ENCODE measurements around the gene ELF4. TPM values are rescaled to one million over a fixed set of nuclear protein-coding genes. Genes with fewer than 3 reads are reported as not detected.

Gene ELF4
- total RNA-seq, 4 donors from 2014 or later, result 6.2 to 9.9 (median 9.4) TPM

DNA sequence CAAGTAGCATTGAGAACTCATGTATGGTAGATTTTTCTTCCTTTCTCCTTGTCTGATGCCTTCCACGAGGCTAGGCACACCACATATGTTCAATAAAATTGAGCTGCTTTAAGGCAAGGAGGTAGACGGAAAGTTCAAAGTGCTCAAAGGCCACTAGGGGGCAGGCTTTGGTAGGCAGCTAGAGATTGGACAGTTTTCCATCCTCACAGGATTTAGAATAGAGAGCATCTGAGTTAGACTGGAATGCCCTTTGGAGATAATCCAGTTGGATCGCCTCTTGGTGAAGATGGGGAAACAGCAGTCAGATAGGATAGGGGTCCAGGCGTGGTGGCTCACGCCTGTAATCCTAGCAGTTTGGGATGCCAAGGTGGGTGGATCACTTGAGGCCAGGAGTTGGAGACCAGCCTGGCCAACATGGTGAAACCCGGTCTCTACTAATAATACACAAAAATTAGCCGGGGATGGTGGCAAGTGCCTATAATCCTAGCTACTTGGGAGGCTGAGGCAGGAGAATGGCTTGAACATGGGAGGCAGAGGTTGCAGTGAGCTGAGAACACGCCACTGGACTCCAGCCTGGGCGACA is 30.4 kb downstream of the ELF4 start:
- TF ChIP-seq CTCF (IDR thresholded peaks at IDR 0.05), result peak; percentile 64 to 71 (median 67)
- TF ChIP-seq POLR2A (IDR thresholded peaks at IDR 0.05; ENCODE audit: low read depth), result no peak
- no peak for TF ChIP-seq EP300 (IDR thresholded peaks at IDR 0.05)
- peak in 1 of 2 donors; percentile 7 for TF ChIP-seq POLR2AphosphoS5 (IDR thresholded peaks at IDR 0.05)
- H3K27me3 ChIP-seq, result no peaks in the 10 kb centered on the region
- H3K36me3 ChIP-seq, result no peaks in the 10 kb centered on the region
- no peaks in the 10 kb centered on the region for H3K9me3 ChIP-seq
- H3K27ac ChIP-seq (replicated peaks in 1 of 4), result no peak overlapping the region
- H3K4me3 ChIP-seq, result no peak overlapping the region
- intact Hi-C loops (cut with DNase I), result loop anchor here (1.0 to 5.0 kb wide), 2 partner anchors 42 to 112 kb away; no protein-coding TSS in a partner anchor
- peaks cover 10 to 22% (median 14%) of the 10 kb centered on the region in 4 donors for H3K4me1 ChIP-seq
- DNase-seq (ENCODE audit: extremely low spot score), result no peak
- WGBS, result 40% methylated on average over 9 of the region's 9 CpGs

DNA sequence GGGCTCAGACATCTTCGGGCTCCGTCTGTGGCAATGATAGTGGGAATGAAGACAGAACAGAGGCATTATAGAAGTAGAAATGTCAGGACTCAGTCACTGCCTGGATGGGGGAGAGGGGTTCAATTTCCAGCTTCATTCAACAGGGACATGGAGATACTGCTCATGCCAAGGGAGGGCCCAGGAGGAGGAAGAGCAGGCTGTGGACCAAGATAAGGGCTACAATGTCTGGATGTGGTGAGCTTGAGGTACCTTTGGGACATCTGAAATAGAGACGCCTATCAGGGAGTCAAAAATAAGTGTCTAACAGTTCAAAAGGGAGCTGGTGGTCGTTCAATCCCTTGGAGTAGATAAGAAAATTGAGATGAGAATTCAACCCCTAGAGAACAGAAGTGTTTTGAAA is 34.5 kb downstream of the ELF4 start:
- WGBS, result 69% methylated on average over 4 of the region's 4 CpGs
- DNase-seq (ENCODE audit: extremely low spot score), result no peak
- TF ChIP-seq CTCF (IDR thresholded peaks at IDR 0.05) (no peak), POLR2A (IDR thresholded peaks at IDR 0.05; ENCODE audit: low read depth) (no peak), POLR2AphosphoS5 (IDR thresholded peaks at IDR 0.05) (no peak), EP300 (IDR thresholded peaks at IDR 0.05) (no peak)
- Histone ChIP-seq H3K27ac (replicated peaks in 1 of 4) (no peak overlapping the region), H3K36me3 (peaks cover 0 to 28% (median 16%) of the 10 kb centered on the region in 4 donors), H3K4me3 (no peak overlapping the region), H3K9me3 (no peaks in the 10 kb centered on the region), H3K4me1 (peaks cover 0 to 4% (median 2%) of the 10 kb centered on the region in 4 donors), H3K27me3 (no peaks in the 10 kb centered on the region)
- intact Hi-C loops (cut with DNase I), result no loop called here

GRCh38 chrX:130072345-130072740 is 38.0 kb downstream of the ELF4 start:
- Histone ChIP-seq H3K4me1 (no peaks in the 10 kb centered on the region), H3K36me3 (peaks cover 1 to 54% (median 34%) of the 10 kb centered on the region in 4 donors), H3K9me3 (no peaks in the 10 kb centered on the region), H3K27me3 (no peaks in the 10 kb centered on the region), H3K4me3 (no peak overlapping the region), H3K27ac (replicated peaks in 1 of 4) (no peak overlapping the region)
- WGBS, result 63% methylated on average over 7 of the region's 10 CpGs
- intact Hi-C loops (cut with DNase I), result no loop called here
- no peak for DNase-seq (ENCODE audit: extremely low spot score)
- TF ChIP-seq POLR2AphosphoS5 (IDR thresholded peaks at IDR 0.05) (no peak), CTCF (IDR thresholded peaks at IDR 0.05) (no peak), EP300 (IDR thresholded peaks at IDR 0.05) (no peak), POLR2A (IDR thresholded peaks at IDR 0.05; ENCODE audit: low read depth) (no peak)

DNA sequence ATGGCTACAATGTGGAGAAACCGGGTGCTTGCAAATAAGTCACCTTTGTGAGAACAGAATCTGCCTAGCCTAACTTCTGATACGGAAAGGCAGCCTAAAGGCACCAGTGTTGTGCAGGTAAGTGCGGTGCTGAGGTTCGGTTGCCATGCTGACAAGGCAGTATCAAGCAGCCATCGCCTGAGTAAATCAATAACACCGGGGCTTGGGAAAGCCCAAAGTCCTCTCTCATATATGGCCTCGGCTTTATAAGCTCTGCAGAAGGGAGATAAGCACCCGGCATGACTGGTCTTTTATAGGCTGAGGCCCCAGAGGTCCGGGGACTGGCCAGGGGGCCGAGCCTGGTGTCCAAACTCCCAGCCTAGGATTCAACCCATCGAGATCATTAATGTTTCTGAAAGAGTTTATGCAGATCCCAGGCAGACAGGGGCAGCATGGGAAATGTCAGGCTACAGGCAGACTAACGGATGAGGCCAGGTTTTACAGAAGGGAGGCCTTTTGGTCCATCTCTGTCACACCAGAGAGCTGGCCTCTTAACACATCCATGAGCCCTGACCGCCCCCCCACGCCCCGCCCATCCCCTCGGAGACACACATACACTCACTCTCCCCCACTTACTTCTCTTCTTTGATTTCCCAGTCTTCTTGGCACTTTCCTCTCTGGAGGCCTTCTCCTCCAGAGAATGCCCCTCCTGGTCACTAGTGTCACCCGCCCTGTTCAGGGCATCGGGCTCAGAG is 38.5 kb downstream of the ELF4 start:
- no peak for DNase-seq (ENCODE audit: extremely low spot score)
- Histone ChIP-seq H3K9me3 (no peaks in the 10 kb centered on the region), H3K27me3 (no peaks in the 10 kb centered on the region), H3K36me3 (peaks cover 6 to 60% (median 40%) of the 10 kb centered on the region in 4 donors), H3K27ac (replicated peaks in 1 of 4) (no peak overlapping the region), H3K4me1 (no peaks in the 10 kb centered on the region), H3K4me3 (no peak overlapping the region)
- TF ChIP-seq CTCF (IDR thresholded peaks at IDR 0.05) (no peak), POLR2A (IDR thresholded peaks at IDR 0.05; ENCODE audit: low read depth) (no peak), EP300 (IDR thresholded peaks at IDR 0.05) (no peak), POLR2AphosphoS5 (IDR thresholded peaks at IDR 0.05) (no peak)
- 78% methylated on average over 18 of the region's 18 CpGs for WGBS
- intact Hi-C loops (cut with DNase I), result no loop called here

All from esophagus muscularis mucosa (tissue), 4 donors.